ENCODE results near the gene ANGEL1. TPM values are rescaled to one million over a fixed set of nuclear protein-coding genes. Genes with fewer than 3 reads are reported as not detected.

Gene ANGEL1
- total and polyA plus RNA-seq, 2 of the 13 experiments (the other 11 are each of a cell fraction or from before 2014, with no cell fraction given), result 14.3 to 20.1 TPM

DNA sequence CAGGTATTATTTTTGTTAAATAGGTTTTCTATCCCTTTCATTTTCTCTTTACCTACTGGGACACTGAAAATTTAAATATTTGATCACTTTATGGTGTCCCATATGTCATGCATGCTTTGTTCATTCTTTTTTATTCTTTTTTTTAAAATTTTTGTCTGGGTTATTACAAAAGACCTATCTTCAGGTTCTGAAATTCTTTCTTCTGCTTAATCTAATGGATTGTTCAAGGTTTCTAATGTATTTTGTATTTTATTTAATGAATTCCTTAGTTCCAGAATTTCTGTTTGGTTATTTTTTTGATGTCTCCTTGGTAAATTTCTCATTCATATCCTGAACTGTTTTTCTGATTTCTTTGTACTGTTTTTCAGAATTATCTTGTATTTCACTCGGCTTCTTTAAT lies 71.6 kb downstream of the ANGEL1 start:
- intact Hi-C loops (cut with micrococcal nuclease; ENCODE audit: unreplicated experiment) (no loop called here), in situ Hi-C loops (cut with HindIII; ENCODE audit: extremely low pct_ligation_motif_present, low pct_unique_long_range_greater_than_20kb) (no loop called here)
- Histone ChIP-seq H3K4me2 (ENCODE audit: low read depth, low read length) (no peak overlapping the region), H3K27ac (ENCODE audit: extremely low read length, insufficient read depth, low read length) (no peak overlapping the region), H3K4me1 (ENCODE audit: insufficient read depth, low read length) (no peaks in the 10 kb centered on the region), H3K36me3 (replicated peaks in 1 of 2; ENCODE audit: control insufficient read depth in 1 of 2, insufficient read depth in 2 of 2, low read length in 2 of 2) (no peaks in the 10 kb centered on the region), H4K20me1 (ENCODE audit: insufficient read depth, low read length) (no peaks in the 10 kb centered on the region), H3K4me3 (replicated peaks in 1 of 3; ENCODE audit: insufficient read depth in 1 of 3, low read depth in 2 of 3, low read length in 3 of 3) (no peak overlapping the region), H3K79me2 (ENCODE audit: insufficient read depth, low read length) (no peaks in the 10 kb centered on the region), H3K9ac (ENCODE audit: insufficient read depth, low read depth, low read length) (no peak overlapping the region), H3K9me3 (ENCODE audit: low read length) (no peaks in the 10 kb centered on the region), H2AFZ (ENCODE audit: low read length) (no peak overlapping the region), H3K27me3 (ENCODE audit: control insufficient read depth in 1 of 2, insufficient read depth in 2 of 2, low read length in 2 of 2) (no peaks in the 10 kb centered on the region; a peak in 1 of 5 replicates)
- FAIRE-seq, result no peak
- no peak for DNase-seq (ENCODE audit: low spot score)
- no peak for TF ChIP-seq ZNF101 (CRISPR knock-in tag; IDR thresholded peaks at IDR 0.05; ENCODE audit: borderline replicate concordance, low read depth)
- TF ChIP-seq TRAFD1 (CRISPR knock-in tag; IDR thresholded peaks at IDR 0.05; ENCODE audit: borderline replicate concordance), result no peak
- no peak for TF ChIP-seq ZNF816 (CRISPR knock-in tag; IDR thresholded peaks at IDR 0.05; ENCODE audit: borderline replicate concordance)
- no peak for TF ChIP-seq ZNF34 (CRISPR knock-in tag; IDR thresholded peaks at IDR 0.05; ENCODE audit: borderline replicate concordance)
- TF ChIP-seq HOXA9 (CRISPR knock-in tag; IDR thresholded peaks at IDR 0.05; ENCODE audit: borderline replicate concordance), result no peak
- no peak for TF ChIP-seq ZFP37 (CRISPR knock-in tag; IDR thresholded peaks at IDR 0.05; ENCODE audit: borderline replicate concordance)
- TF ChIP-seq RFXANK (CRISPR knock-in tag; IDR thresholded peaks at IDR 0.05), result no peak
- no peak for TF ChIP-seq CC2D1A (CRISPR knock-in tag; IDR thresholded peaks at IDR 0.05)
- TF ChIP-seq TBX3 (IDR thresholded peaks at IDR 0.05; ENCODE audit: borderline replicate concordance), result no peak
- no peak for TF ChIP-seq ZNF274 (CRISPR knock-in tag; IDR thresholded peaks at IDR 0.05)
- no peak for TF ChIP-seq KDM2A (CRISPR knock-in tag; IDR thresholded peaks at IDR 0.05; ENCODE audit: borderline replicate concordance, low read depth)
- TF ChIP-seq BCL6 (CRISPR knock-in tag; IDR thresholded peaks at IDR 0.05), result no peak
- no peak for TF ChIP-seq SRSF9 (IDR thresholded peaks at IDR 0.05; ENCODE audit: borderline replicate concordance, insufficient read depth, low read depth, low read length, poor library complexity, severe bottlenecking)
- no peak for TF ChIP-seq ZFP36L1 (CRISPR knock-in tag; IDR thresholded peaks at IDR 0.05)
- no TSS peak for BruUV-seq (replicated peaks)
- ATAC-seq, result no peak
- 0% methylated on average over 1 of the region's 1 CpG for WGBS (ENCODE audit: low lambda C conversion rate)
- ChIA-PET POLR2A (no interaction called here), CTCF (ENCODE audit: low intra/inter-chr PET ratio, low total read pairs) (no interaction called here)

Other genes starting within 250 kb of the ANGEL1 start
- gene VASH1, start 51.4 kb downstream of the ANGEL1 start, total RNA-seq (2016; rRNA removed; fragmentation: Illumina TruSeq; extraction: Trizol), result 0.18 and 0.24 TPM in 2 replicates
- gene VASH1, start 51.4 kb downstream of the ANGEL1 start, polyA plus RNA-seq (2011; rRNA removed), result 0.11 and 0.42 TPM in 2 replicates
- not detected in 2 replicates for gene LRRC74A, start 13.5 kb upstream of the ANGEL1 start, total RNA-seq (2016; rRNA removed; fragmentation: Illumina TruSeq; extraction: Trizol)
- not detected in 2 replicates for gene LRRC74A, start 13.5 kb upstream of the ANGEL1 start, polyA plus RNA-seq (2011; rRNA removed)
- 6.2 and 8.4 TPM in 2 replicates for gene IRF2BPL, start 215.8 kb upstream of the ANGEL1 start, total RNA-seq (2016; rRNA removed; fragmentation: Illumina TruSeq; extraction: Trizol)
- 6.6 and 7.8 TPM in 2 replicates for gene IRF2BPL, start 215.8 kb upstream of the ANGEL1 start, polyA plus RNA-seq (2011; rRNA removed)

Data from HepG2 (cell line).